Stomach (tissue), 4 donors: Measurements from ENCODE around the gene PP2D1.

Experiments
- CTCF ChIP-seq, 7 experiments: fragments of 450-650 bp in 4 of 7; fragments of 200-600 bp in 3 of 7; sonication (generic) in 3 of 7; IDR thresholded peaks; one replicate each; pipeline ENCODE4 v1.5.1; 2016 to 2019; ENCODE audit warnings: antibody characterized with exemption in 7 of 7, control low read depth in 2 of 7, mild to moderate bottlenecking in 1 of 7
- POLR2A ChIP-seq, 4 donors: fragments of 450-650 bp; IDR thresholded peaks; one replicate each; pipeline ENCODE4 v1.6.1; 2016; ENCODE audit warnings: antibody characterized with exemption in 4 of 4, control low read depth in 2 of 4, mild to moderate bottlenecking in 1 of 4, moderate library complexity in 1 of 4
- POLR2AphosphoS5 ChIP-seq, 3 donors: sonication (generic); formaldehyde crosslinking; IDR thresholded peaks; one replicate each; pipeline ENCODE4 v1.6.1; 2016; ENCODE audit warnings: antibody characterized with exemption in 3 of 3

GRCh38 chr3:20043825-20044224 lies 31.8 kb upstream of the PP2D1 start:
- TF ChIP-seq CTCF (IDR thresholded peaks at IDR 0.05) = no peak
- TF ChIP-seq POLR2AphosphoS5 (IDR thresholded peaks at IDR 0.05) = no peak
- no peak for TF ChIP-seq POLR2A (IDR thresholded peaks at IDR 0.05)
